HUES48 (cell line): ENCODE data around the gene TAS1R3.
"Not testable (repeated sequence)": the region's sequence is repeated elsewhere in the genome, so short reads cannot be mapped to it uniquely, and the experiment has no call there.

Experiments
- H3K27ac ChIP-seq: one replicate; pipeline ENCODE4 v1.7.0; 2013; ENCODE audit warnings: low read depth, low read length, inconsistent platforms
- H3K27me3 ChIP-seq: 2 replicates; pipeline ENCODE4 v1.6.1; 2013; ENCODE audit warnings: mild to moderate bottlenecking, low read length; ENCODE audit not compliant: control insufficient read depth, insufficient read depth
- H3K36me3 ChIP-seq: 2 replicates; pipeline ENCODE4 v1.6.1; 2013; ENCODE audit warnings: low read length; ENCODE audit not compliant: control insufficient read depth, insufficient read depth
- H3K4me1 ChIP-seq: 2 replicates; pipeline ENCODE4 v1.6.1; 2013; ENCODE audit warnings: mild to moderate bottlenecking, low read length; ENCODE audit not compliant: control insufficient read depth, insufficient read depth
- H3K4me3 ChIP-seq: 2 replicates; pipeline ENCODE4 v1.5.1; 2013; ENCODE audit warnings: mild to moderate bottlenecking, low read depth, low read length
- H3K9ac ChIP-seq: 2 replicates; pipeline ENCODE4 v1.6.1; 2013; ENCODE audit warnings: mild to moderate bottlenecking, low read depth, low read length, moderate library complexity
- H3K9me3 ChIP-seq: 2 replicates; pipeline ENCODE4 v1.6.1; 2013; ENCODE audit warnings: low read length; ENCODE audit not compliant: control insufficient read depth, insufficient read depth

Gene TAS1R3

DNA sequence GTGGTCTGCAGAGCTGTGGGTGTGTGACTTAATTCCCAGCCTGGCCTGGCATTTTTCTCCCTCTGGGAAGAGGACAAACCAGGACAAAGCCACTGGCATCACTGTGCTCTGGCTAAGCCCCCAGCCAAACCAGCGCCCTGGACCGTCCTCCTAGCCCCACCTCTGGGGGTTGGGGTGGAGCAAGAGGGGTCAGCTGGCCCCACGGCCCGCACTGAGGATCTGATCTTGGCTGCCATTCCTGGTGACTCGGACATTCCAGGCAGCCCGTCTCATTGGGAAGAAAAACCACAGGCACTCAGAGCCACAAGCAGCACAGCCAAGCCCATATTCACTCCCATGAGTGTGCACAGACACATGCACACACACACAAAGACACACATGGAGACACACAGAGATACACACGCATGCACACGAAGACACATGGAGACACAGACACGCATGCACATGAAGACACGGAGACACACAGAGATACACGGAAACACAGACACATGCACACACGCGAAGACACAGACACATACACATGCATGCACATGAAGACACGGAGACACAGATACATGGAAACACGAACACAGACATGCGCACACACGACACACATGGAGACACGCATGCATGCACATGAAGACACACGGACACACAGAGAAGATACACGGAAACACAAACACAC lies 29.6 kb downstream of the TAS1R3 start:
- H3K27ac ChIP-seq = peak overlapping the region; percentile 29
- no peak overlapping the region for H3K9ac ChIP-seq
- peaks cover 19% of the 10 kb centered on the region for H3K4me1 ChIP-seq

DNA sequence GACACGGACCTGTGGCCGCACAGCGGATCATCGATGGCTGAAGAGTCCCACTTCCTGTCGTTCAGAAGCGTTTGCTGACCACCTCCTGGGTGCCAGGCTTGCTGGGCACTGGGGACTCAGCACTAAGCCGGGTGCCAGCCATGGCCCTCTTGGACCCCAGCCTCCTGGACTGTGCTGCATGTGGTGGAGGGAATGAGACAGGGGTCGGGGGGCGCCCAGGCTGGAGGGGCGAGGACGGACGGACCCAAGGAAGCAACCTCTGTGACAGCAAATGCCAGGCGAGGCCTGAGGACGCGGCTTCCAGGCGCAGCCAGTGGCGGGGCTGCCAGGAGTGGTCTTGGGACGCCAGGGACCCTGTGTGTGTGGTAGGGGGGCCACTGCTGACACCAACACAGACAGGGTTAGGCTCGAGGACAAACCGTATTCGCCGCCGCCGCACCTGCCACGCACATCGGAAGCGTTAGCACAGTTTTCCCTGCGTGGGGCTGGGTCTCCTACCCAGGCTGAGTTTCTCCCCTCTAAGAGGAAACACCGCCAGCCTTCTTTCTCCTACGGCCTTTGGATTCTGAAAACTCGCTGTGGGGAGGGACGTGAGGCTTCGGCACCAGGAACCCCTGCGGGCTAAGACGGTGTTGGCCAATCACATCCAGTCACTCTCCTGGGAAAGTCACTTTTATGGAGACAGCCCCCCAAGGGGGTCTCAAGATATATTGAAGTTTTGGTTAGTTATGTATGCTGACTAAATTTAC lies 30.3 kb downstream of the TAS1R3 start:
- H3K27me3 ChIP-seq = no peaks in the 10 kb centered on the region
- no peak overlapping the region for H3K9ac ChIP-seq
- H3K36me3 ChIP-seq = no peaks in the 10 kb centered on the region
- peak overlapping the region; percentile 38 for H3K27ac ChIP-seq
- H3K4me1 ChIP-seq = peaks cover 19% of the 10 kb centered on the region
- peaks cover 7% of the 10 kb centered on the region; the same call in 1 of the 2 replicates for H3K9me3 ChIP-seq
- H3K4me3 ChIP-seq = no peak overlapping the region

More for the DNA sequence above, 29.6 kb downstream of the TAS1R3 start:
- Histone ChIP-seq H3K27me3 (no peaks in the 10 kb centered on the region), H3K36me3 (no peaks in the 10 kb centered on the region), H3K4me3 (no peak overlapping the region), H3K9me3 (no peaks in the 10 kb centered on the region)

DNA sequence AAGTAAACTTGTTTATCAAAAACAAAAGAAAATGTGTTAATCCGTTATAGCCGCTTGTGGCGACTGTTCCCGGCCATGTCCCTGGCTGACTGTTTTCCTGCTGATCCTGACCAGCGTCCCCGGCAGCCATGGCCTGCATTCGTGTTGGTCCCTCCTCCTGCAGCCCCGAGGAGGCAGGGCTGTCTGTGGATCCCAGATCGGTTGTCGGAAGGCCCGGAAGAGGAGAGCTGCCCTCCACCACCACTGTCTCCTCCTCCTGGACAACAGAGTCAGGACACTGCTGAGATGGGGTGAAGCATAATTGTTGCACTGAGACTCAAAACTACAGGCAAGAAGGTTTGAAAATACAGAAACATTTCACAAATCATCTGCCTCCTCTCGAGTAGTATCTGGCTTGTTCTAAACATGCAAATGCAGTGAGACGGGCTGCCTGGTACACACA lies 30.9 kb downstream of the TAS1R3 start:
- H3K9ac ChIP-seq = no peak overlapping the region
- H3K36me3 ChIP-seq = no peaks in the 10 kb centered on the region
- H3K4me3 ChIP-seq = no peak overlapping the region
- no peaks in the 10 kb centered on the region for H3K27me3 ChIP-seq
- H3K27ac ChIP-seq = peak overlapping the region; percentile 38
- peaks cover 19% of the 10 kb centered on the region for H3K4me1 ChIP-seq
- peaks cover 13% of the 10 kb centered on the region; the same call in 1 of the 2 replicates for H3K9me3 ChIP-seq

DNA sequence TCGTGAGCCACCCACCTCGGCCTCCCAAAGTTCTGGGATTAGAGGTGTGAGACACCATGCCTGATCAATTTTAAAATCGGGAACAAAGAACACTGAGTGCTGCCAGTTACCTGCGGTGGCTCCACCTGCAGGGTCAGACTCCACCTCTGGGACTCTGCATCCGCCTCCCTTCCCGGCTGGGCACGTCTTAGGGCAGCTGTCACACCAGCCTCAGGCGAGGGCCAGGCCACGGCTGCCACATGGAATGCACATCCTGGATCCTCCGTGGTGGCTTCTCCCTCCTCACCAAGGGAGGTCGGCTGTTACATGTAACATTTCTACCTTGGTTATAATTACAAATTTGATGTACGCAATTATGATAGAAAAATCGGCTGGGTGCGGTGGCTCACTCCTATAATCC lies 33.2 kb downstream of the TAS1R3 start:
- Histone ChIP-seq H3K4me3 (no peak overlapping the region), H3K9me3 (peaks cover 18% of the 10 kb centered on the region), H3K27ac (no peak overlapping the region), H3K27me3 (no peaks in the 10 kb centered on the region), H3K36me3 (no peaks in the 10 kb centered on the region), H3K9ac (no peak overlapping the region), H3K4me1 (peaks cover 4% of the 10 kb centered on the region; the same call in 1 of the 2 replicates)

DNA sequence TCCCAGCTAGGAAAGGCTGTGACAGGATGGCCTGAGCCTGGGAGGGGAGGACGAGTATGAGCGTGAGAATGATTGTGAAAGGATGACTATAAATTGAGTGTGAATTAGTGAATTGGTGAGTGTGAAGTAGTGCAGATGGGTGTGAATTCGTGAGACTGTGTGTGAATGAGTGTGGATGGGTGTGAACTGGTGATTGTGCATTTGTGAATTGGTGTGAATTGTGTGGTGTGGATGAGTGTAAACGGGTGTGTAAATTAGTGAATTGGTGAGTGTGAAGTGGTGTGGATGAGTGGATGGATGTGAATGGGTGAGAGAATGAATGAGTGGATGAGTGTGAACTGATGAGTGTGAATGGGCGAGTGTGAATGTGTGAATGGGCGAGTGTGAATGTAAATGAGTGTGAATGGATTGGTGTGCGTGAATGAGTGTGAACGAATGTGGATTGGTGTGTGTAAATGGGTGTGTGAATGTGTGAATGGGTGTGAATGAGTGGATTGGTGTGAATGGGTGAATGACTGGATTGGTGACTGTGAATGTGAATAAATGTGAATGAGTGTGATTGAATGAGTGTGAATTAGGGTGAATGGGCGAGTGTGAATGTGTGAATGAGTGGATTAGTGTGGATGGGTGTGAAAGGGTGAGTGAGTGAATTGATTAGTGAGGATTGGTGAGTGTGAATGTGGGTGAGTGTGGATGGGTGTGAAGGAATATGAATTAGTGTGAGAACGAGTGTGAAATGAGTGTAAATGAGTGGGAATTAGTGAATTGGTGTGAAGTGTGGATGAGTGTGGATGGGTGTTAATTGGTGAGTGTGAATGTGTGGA lies 35.0 kb downstream of the TAS1R3 start:
- Histone ChIP-seq H3K4me3 (no peak overlapping the region), H3K36me3 (no peaks in the 10 kb centered on the region), H3K9me3 (peaks cover 18% of the 10 kb centered on the region), H3K27ac (no peak overlapping the region), H3K9ac (no peak overlapping the region), H3K27me3 (no peaks in the 10 kb centered on the region), H3K4me1 (no peaks in the 10 kb centered on the region)

DNA sequence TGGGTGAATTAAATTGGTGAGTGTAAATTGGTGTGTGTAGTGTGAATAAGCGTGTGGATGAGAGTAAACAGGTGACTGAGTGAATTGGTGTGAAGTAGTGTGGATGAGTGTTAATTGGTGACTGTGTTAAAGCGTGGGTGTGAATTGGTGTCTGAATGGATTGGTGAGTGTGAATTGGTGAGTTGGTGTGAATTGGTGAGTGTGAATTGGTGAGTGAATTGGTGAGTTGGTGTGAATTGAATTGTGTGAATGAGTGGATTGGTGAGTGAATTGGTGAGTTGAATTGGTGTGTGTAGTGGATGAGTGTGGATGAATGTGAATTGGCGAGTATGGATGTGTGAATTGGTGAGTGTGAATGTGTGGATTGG lies 35.6 kb downstream of the TAS1R3 start:
- Histone ChIP-seq H3K4me1 (no peaks in the 10 kb centered on the region), H3K9me3 (peaks cover 18% of the 10 kb centered on the region), H3K27ac (no peak overlapping the region), H3K36me3 (no peaks in the 10 kb centered on the region), H3K27me3 (no peaks in the 10 kb centered on the region), H3K4me3 (no peak overlapping the region), H3K9ac (no peak overlapping the region)

DNA sequence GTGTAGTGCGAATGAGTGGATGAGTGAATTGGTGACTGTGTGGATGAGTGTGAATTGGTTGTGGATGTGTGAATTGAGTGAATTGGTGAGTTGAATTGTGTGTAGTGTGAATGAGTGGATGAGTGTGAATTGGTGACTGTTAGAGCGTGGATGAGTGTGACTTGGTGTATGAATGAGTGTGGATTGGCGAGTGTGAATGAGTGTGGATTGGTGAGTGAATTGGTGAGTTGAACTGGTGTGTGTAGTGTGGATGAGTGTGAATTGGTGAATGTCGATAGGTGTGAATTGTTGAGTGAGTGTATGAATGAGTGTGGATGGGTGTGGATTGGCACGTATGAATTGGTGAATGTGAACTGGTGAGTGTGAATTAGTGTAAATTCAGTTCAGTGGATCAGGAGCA lies 36.2 kb downstream of the TAS1R3 start:
- Histone ChIP-seq H3K9ac (no peak overlapping the region), H3K9me3 (peaks cover 18% of the 10 kb centered on the region), H3K4me1 (no peaks in the 10 kb centered on the region), H3K27ac (no peak overlapping the region), H3K4me3 (no peak overlapping the region), H3K36me3 (no peaks in the 10 kb centered on the region), H3K27me3 (no peaks in the 10 kb centered on the region)

DNA sequence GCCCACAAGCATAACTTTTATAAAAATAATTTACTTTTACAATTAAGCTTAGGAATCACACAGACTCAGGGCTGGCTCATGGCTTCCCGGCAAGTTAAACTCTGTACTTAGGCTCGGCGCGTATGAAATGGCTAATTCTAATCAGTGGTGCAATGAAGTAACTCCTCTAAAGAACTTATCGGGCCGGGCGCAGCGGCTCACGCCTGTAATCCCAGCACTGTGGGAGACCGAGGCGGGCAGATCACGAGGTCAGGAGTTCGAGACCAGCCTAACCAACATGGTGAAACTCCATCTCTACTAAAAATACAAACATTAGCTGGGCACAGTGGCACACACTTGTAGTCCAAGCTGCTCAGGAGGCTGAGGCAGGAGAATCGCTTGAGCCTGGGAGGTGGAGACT lies 39.0 kb downstream of the TAS1R3 start:
- not testable (repeated sequence) for H3K4me3 ChIP-seq, H3K27me3 ChIP-seq, H3K4me1 ChIP-seq, H3K36me3 ChIP-seq, H3K27ac ChIP-seq, H3K9ac ChIP-seq
- H3K9me3 ChIP-seq = peaks cover 18% of the 10 kb centered on the region

DNA sequence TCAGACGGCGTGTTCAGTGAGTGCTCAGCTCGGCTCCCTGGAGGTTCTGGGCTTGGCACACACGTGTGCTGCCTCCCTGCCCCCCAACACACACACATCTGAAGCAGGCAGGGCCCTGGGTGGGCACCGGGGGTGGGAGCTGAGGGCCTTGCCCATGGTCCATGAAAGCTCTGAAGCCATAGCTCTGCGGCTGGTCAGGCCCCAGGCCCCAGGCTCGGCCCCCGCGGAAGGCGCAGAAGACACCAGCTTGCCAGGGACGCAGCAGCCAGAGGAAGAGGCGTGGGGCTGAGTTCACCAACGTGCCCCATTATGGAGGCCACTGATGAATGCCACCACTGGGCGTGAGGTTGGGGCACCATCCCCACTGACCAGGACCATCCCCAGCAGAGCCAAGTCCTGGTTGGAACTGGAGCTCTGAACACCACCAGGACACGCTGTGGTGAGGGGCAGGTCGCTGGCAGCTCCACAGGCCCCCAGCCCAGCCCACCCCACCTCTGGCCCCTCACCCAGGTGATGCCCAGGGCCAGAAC lies 39.8 kb downstream of the TAS1R3 start:
- H3K4me1 ChIP-seq = 0 out of 2 replicates have a peak, but pooled peaks cover 6% of the 10 kb centered on the region
- H3K9me3 ChIP-seq = peaks cover 16% of the 10 kb centered on the region
- H3K27me3 ChIP-seq = no peaks in the 10 kb centered on the region
- no peak overlapping the region for H3K4me3 ChIP-seq
- H3K27ac ChIP-seq = no peak overlapping the region
- no peak overlapping the region for H3K9ac ChIP-seq
- H3K36me3 ChIP-seq = peaks cover 10% of the 10 kb centered on the region

DNA sequence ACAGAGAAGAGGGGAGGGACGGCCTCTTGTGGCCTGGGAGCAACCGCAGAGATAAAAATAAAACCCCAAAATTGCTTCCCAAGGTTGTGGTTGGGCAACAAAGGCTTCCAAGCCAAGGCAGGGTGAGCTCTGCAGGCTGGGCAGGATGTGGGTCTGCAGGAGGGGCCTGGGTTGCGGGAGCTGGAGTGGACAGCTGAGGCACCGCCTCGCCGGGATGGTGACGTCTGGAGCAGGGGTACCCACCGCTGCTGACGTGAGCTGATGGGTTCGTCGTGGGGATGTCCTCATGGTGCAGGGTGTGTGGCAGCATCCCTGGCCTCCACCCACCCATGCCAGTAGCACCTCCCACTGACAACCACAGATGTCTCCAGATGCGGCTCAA lies 40.3 kb downstream of the TAS1R3 start:
- H3K9ac ChIP-seq = no peak overlapping the region
- no peak overlapping the region for H3K27ac ChIP-seq
- H3K27me3 ChIP-seq = no peaks in the 10 kb centered on the region
- H3K4me1 ChIP-seq = 0 out of 2 replicates have a peak, but pooled peaks cover 6% of the 10 kb centered on the region
- H3K4me3 ChIP-seq = no peak overlapping the region
- H3K36me3 ChIP-seq = peaks cover 10% of the 10 kb centered on the region
- H3K9me3 ChIP-seq = peaks cover 11% of the 10 kb centered on the region
